ENCODE results near the gene CNTN4. TPM values are rescaled to one million over a fixed set of nuclear protein-coding genes. Genes with fewer than 3 reads are reported as not detected.

The CNTN4 gene
- total and polyA plus RNA-seq, 2 experiments from 2014 or later, result 0.91 to 4.0 TPM

DNA sequence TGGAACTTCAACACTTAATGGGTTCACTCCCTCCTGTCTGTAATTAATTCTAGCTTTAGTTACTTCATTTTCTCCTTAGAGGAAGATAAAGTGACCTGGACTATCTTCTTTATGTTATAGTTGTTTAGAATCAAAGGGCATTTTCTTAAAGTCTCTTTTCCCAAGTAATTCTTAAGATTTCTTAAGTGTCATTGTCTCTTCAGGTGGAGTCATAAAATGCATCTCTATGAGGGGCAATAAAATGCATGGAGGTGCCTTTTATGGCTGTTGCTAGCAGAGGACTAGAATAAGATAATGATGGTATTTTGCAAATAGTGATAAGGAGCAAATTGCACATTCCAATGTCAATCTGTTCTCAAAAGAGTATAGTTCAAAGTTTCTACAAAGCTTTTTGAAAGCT, 34.5 kb downstream of the CNTN4 start (continued):
- TF ChIP-seq, protein P1, sequence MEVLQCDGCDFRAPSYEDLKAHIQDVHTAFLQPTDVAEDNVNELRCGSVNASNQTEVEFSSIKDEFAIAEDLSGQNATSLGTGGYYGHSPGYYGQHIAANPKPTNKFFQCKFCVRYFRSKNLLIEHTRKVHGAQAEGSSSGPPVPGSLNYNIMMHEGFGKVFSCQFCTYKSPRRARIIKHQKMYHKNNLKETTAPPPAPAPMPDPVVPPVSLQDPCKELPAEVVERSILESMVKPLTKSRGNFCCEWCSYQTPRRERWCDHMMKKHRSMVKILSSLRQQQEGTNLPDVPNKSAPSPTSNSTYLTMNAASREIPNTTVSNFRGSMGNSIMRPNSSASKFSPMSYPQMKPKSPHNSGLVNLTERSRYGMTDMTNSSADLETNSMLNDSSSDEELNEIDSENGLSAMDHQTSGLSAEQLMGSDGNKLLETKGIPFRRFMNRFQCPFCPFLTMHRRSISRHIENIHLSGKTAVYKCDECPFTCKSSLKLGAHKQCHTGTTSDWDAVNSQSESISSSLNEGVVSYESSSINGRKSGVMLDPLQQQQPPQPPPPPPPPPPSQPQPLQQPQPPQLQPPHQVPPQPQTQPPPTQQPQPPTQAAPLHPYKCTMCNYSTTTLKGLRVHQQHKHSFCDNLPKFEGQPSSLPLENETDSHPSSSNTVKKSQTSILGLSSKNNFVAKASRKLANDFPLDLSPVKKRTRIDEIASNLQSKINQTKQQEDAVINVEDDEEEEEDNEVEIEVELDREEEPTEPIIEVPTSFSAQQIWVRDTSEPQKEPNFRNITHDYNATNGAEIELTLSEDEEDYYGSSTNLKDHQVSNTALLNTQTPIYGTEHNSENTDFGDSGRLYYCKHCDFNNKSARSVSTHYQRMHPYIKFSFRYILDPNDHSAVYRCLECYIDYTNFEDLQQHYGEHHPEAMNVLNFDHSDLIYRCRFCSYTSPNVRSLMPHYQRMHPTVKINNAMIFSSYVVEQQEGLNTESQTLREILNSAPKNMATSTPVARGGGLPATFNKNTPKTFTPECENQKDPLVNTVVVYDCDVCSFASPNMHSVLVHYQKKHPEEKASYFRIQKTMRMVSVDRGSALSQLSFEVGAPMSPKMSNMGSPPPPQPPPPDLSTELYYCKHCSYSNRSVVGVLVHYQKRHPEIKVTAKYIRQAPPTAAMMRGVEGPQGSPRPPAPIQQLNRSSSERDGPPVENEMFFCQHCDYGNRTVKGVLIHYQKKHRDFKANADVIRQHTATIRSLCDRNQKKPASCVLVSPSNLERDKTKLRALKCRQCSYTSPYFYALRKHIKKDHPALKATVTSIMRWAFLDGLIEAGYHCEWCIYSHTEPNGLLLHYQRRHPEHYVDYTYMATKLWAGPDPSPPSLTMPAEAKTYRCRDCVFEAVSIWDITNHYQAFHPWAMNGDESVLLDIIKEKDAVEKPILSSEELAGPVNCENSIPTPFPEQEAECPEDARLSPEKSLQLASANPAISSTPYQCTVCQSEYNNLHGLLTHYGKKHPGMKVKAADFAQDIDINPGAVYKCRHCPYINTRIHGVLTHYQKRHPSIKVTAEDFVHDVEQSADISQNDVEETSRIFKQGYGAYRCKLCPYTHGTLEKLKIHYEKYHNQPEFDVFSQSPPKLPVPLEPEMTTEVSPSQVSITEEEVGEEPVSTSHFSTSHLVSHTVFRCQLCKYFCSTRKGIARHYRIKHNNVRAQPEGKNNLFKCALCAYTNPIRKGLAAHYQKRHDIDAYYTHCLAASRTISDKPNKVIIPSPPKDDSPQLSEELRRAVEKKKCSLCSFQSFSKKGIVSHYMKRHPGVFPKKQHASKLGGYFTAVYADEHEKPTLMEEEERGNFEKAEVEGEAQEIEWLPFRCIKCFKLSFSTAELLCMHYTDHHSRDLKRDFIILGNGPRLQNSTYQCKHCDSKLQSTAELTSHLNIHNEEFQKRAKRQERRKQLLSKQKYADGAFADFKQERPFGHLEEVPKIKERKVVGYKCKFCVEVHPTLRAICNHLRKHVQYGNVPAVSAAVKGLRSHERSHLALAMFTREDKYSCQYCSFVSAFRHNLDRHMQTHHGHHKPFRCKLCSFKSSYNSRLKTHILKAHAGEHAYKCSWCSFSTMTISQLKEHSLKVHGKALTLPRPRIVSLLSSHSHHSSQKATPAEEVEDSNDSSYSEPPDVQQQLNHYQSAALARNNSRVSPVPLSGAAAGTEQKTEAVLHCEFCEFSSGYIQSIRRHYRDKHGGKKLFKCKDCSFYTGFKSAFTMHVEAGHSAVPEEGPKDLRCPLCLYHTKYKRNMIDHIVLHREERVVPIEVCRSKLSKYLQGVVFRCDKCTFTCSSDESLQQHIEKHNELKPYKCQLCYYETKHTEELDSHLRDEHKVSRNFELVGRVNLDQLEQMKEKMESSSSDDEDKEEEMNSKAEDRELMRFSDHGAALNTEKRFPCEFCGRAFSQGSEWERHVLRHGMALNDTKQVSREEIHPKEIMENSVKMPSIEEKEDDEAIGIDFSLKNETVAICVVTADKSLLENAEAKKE (CRISPR knock-in tag; IDR thresholded peaks at IDR 0.05), result no peak
- TF ChIP-seq ZNF114 (CRISPR knock-in tag; IDR thresholded peaks at IDR 0.05) (no peak), NANOG (IDR thresholded peaks at IDR 0.05; ENCODE audit: borderline replicate concordance) (no peak)

DNA sequence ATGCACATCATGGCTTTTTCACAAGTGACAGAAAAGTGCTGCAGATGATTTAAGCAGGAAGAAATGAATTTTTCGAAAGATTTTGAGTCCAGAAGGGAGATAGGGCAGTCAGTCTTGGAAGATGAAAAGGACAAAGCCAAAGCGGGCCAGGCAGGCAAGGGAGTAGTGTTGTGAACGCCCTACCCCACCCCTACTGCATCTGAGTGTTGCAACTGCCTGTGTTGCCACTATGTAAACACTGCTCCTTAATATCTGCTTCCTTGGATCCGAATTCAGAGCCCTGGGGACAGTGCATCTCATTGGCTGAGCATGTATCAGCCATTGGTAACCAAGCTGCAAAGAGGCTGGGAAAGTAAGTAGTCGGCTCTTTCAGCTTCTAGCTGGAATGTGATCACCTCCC, 39.0 kb downstream of the CNTN4 start:
- no peak overlapping the region for H3K4me3 ChIP-seq
- no peak overlapping the region for H3K4me3 Mint-ChIP-seq
- H3K4me2 ChIP-seq, result no peak overlapping the region
- no peaks in the 10 kb centered on the region for H4K20me1 ChIP-seq (replicated peaks; ENCODE audit: insufficient read depth)
- no peaks in the 10 kb centered on the region for H3K4me1 Mint-ChIP-seq
- no peak overlapping the region for H3K27ac ChIP-seq (ENCODE audit: low read depth)
- no peaks in the 10 kb centered on the region for H3K27me3 ChIP-seq (ENCODE audit: insufficient read depth)
- no peaks in the 10 kb centered on the region; the same call in 1 of the 2 replicates for H3K36me3 ChIP-seq (ENCODE audit: insufficient read depth)
- H3K4me1 ChIP-seq (ENCODE audit: insufficient read depth), result no peaks in the 10 kb centered on the region
- peaks cover 40% of the 10 kb centered on the region for H3K36me3 Mint-ChIP-seq (ENCODE audit: low read depth)
- no peak overlapping the region for H2AFZ ChIP-seq
- peaks cover 100% of the 10 kb centered on the region for H3K9me3 Mint-ChIP-seq
- no peak for DNase-seq (ENCODE audit: low spot score)
- H3K9me2 ChIP-seq (ENCODE audit: insufficient read depth), result no peaks in the 10 kb centered on the region
- no peak overlapping the region for H3K27ac Mint-ChIP-seq
- H3F3A ChIP-seq (replicated peaks; ENCODE audit: low read depth), result no peaks in the 10 kb centered on the region
- peaks cover 3% of the 10 kb centered on the region for H3K27me3 Mint-ChIP-seq (ENCODE audit: insufficient read depth, low read depth, poor library complexity)
- ATAC-seq, result no peak
- no peaks in the 10 kb centered on the region for H3K79me2 ChIP-seq (replicated peaks; ENCODE audit: insufficient read depth)
- TF ChIP-seq NANOG (IDR thresholded peaks at IDR 0.05; ENCODE audit: borderline replicate concordance) (no peak), EZH2 (IDR thresholded peaks at IDR 0.05; ENCODE audit: low read depth, unreplicated experiment) (no peak), STAT1 (IDR thresholded peaks at IDR 0.05; ENCODE audit: unreplicated experiment) (no peak), ZNF331 (CRISPR knock-in tag; IDR thresholded peaks at IDR 0.05; ENCODE audit: low read depth) (no peak), POLR2AphosphoS5 (IDR thresholded peaks at IDR 0.05; ENCODE audit: low read depth) (no peak)
- TF ChIP-seq, protein P1 (CRISPR knock-in tag; IDR thresholded peaks at IDR 0.05), result no peak
- TF ChIP-seq, protein P2, sequence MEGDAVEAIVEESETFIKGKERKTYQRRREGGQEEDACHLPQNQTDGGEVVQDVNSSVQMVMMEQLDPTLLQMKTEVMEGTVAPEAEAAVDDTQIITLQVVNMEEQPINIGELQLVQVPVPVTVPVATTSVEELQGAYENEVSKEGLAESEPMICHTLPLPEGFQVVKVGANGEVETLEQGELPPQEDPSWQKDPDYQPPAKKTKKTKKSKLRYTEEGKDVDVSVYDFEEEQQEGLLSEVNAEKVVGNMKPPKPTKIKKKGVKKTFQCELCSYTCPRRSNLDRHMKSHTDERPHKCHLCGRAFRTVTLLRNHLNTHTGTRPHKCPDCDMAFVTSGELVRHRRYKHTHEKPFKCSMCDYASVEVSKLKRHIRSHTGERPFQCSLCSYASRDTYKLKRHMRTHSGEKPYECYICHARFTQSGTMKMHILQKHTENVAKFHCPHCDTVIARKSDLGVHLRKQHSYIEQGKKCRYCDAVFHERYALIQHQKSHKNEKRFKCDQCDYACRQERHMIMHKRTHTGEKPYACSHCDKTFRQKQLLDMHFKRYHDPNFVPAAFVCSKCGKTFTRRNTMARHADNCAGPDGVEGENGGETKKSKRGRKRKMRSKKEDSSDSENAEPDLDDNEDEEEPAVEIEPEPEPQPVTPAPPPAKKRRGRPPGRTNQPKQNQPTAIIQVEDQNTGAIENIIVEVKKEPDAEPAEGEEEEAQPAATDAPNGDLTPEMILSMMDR (conservative IDR thresholded peaks at IDR 0.05; ENCODE audit: low read depth in 2 of 2), result no peak

Measured in GM23338 (cell line).